ENCODE measurements around the gene KRT23. TPM values are rescaled to one million over a fixed set of nuclear protein-coding genes. Genes with fewer than 3 reads are reported as not detected.

The KRT23 gene
- total RNA-seq = not detected

DNA sequence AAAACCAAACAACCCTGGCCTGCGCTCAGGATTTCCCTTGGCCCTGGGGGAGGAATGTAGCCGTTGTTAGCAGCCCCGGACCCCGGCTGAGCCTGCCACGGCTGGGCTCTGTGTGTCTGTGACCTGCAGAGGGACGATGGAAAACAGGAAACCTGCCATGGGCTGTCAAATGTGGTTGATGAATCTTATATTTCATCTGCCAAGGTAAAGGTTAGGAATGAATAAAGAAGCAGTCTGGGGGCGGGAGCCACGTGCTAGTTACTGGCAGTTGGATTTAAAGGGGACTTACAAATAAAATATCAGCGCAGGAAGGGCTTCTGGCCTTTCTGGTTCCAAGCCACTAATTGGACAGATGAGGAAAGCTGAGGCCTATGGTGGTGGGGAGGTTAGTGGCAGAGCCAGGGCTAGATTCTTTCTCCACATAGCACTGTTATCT lies at the start of gene KRT23:
KRT23 (minus strand) TSS at position 263 of the 436 bp plus-strand sequence. CDS start 1,043 bp downstream, outside the sequence.
- DNase-seq (no peak), ATAC-seq (no peak)
- H3K9me3 Mint-ChIP-seq (ENCODE audit: low read depth) = no peaks in the 10 kb centered on the region
- CTCF ChIA-PET = no interaction called here
- no peak within 1 kb of the TSS for H3K4me3 Mint-ChIP-seq
- H3K27ac Mint-ChIP-seq = no peak within 1 kb of the TSS
- H3K36me3 Mint-ChIP-seq = no peaks in the 10 kb centered on the region
- peaks cover 25% of the 10 kb centered on the region for H3K27me3 Mint-ChIP-seq
- no peaks in the 10 kb centered on the region for H3K4me1 Mint-ChIP-seq

DNA sequence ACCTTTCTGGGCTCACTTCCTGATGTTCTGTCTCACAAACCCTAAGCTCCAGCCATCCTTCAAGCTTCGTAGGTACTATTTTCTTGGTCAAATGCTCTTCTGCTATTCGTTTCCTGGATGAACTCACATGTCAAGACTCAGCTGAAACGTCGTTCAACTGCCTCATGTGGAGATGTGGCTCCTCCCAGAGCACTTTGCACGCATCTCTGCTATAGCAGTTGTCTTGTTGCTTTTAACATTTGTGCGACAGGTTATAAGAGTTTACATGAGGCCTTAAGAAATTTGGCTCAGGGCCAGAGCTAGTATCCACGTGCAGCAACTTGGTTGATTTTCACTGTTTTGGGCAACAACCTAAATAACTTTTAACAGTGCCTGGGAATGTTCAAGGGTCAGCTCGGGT lies 49.5 kb upstream of the KRT23 start:
- ATAC-seq = no peak
- no peak for DNase-seq
- CTCF ChIA-PET = no interaction called here
- H3K36me3 Mint-ChIP-seq = no peaks in the 10 kb centered on the region
- no peaks in the 10 kb centered on the region for H3K9me3 Mint-ChIP-seq (ENCODE audit: low read depth)
- no peaks in the 10 kb centered on the region for H3K4me1 Mint-ChIP-seq
- peaks cover 46% of the 10 kb centered on the region for H3K27me3 Mint-ChIP-seq
- H3K27ac Mint-ChIP-seq = no peak overlapping the region
- no peak overlapping the region for H3K4me3 Mint-ChIP-seq

DNA sequence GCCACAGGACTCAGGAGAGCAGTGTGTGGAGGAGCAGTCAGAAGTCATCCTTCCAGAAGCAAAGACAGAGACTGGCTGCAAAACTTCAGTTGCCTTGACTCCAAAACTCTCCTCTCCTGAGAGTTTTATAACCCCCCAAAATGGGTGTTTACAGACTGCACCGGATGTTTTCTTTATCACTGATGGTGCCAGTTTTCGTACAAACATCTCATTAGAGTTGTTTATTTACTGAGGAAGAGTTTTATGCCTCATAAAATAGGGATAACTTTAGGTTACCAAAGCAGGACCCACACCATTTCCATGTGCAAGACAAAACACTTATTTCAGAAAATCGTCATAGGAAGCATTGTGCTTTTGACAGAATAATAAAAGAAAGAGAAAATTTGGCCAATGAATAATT lies 46.8 kb upstream of the KRT23 start, which contains the start of gene KRT40:
KRT40 (minus strand) TSS at position 101 of the 400 bp plus-strand sequence; CDS start at position 48, 53 bp downstream.
- H3K36me3 Mint-ChIP-seq = no peaks in the 10 kb centered on the region
- H3K27me3 Mint-ChIP-seq = peaks cover 33% of the 10 kb centered on the region
- H3K4me1 Mint-ChIP-seq = no peaks in the 10 kb centered on the region
- DNase-seq = no peak
- ATAC-seq = no peak
- H3K4me3 Mint-ChIP-seq = no peak within 1 kb of the TSS
- CTCF ChIA-PET = no interaction called here
- H3K27ac Mint-ChIP-seq = no peak within 1 kb of the TSS
- no peaks in the 10 kb centered on the region for H3K9me3 Mint-ChIP-seq (ENCODE audit: low read depth)

DNA sequence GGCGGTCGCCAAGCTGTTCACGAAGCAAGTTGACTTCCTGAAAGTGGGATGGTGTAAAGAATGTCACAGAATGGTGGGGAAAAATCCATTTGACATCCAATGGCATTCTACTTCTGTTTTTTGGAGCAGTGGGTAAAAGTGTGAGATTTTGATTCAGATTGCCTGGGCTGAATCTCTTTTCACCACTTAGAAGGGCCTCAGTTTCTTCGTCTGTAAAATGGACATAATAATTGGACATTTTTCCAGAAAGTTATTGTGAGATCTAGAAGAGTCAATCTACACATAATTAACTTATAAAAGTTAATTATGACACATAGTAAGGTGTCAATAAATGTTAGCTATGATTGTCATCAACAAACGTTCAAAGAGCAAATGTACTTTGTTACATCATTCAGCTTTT lies 43.7 kb upstream of the KRT23 start:
- Mint-ChIP-seq H3K27me3 (peaks cover 29% of the 10 kb centered on the region), H3K4me3 (no peak overlapping the region), H3K36me3 (no peaks in the 10 kb centered on the region), H3K9me3 (ENCODE audit: low read depth) (no peaks in the 10 kb centered on the region), H3K27ac (no peak overlapping the region), H3K4me1 (no peaks in the 10 kb centered on the region)
- CTCF ChIA-PET = no interaction called here
- no peak for ATAC-seq
- no peak for DNase-seq

- no peaks in the 10 kb centered on the region for H3K4me1 Mint-ChIP-seq
- H3K9me3 Mint-ChIP-seq (ENCODE audit: low read depth) = no peaks in the 10 kb centered on the region
- peaks cover 28% of the 10 kb centered on the region for H3K27me3 Mint-ChIP-seq
- CTCF ChIA-PET = no interaction called here
- no peak overlapping the region for H3K27ac Mint-ChIP-seq
- no peak for DNase-seq
- no peak overlapping the region for H3K4me3 Mint-ChIP-seq
- ATAC-seq = no peak
- H3K36me3 Mint-ChIP-seq = no peaks in the 10 kb centered on the region
These were observed 43.1 kb upstream of the KRT23 start for GRCh38 chr17:40980596-40980995.

GRCh38 chr17:40980117-40980516 lies 42.7 kb upstream of the KRT23 start:
- CTCF ChIA-PET = no interaction called here
- Mint-ChIP-seq H3K27ac (no peak overlapping the region), H3K27me3 (peaks cover 30% of the 10 kb centered on the region), H3K4me1 (no peaks in the 10 kb centered on the region), H3K4me3 (no peak overlapping the region), H3K9me3 (ENCODE audit: low read depth) (no peaks in the 10 kb centered on the region), H3K36me3 (no peaks in the 10 kb centered on the region)
- no peak for DNase-seq
- ATAC-seq = no peak

DNA sequence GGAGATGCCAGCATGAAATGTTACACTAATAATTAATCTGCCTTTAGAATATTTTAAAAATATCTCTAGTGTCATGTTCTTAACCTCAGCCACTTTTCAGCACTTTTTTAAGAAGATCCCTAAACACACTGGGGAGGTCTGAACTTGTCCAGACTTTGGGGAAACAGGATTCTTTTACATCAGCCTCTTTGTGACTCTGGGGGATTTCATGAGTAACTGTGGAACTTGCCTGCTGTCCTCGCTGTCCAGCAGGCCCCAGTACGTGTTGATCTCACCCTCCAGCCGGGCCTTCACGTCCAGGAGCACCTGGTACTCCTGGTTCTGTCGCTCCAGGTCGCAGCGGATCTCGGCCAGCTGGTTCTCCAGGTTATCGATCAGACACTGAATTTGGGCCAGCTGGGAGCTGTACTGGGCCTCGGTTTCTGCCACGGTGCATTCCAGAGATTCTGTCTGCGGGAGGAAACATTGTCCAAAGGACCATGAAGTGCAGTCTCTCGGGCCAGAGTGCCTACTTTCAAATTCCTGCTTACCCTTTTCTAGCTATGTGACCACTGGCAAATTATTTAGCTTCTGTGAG lies 41.2 kb upstream of the KRT23 start:
- DNase-seq = no peak
- CTCF ChIA-PET = no interaction called here
- H3K27me3 Mint-ChIP-seq = peaks cover 23% of the 10 kb centered on the region
- ATAC-seq = no peak
- H3K36me3 Mint-ChIP-seq = no peaks in the 10 kb centered on the region
- H3K27ac Mint-ChIP-seq = no peak overlapping the region
- no peak overlapping the region for H3K4me3 Mint-ChIP-seq
- H3K9me3 Mint-ChIP-seq (ENCODE audit: low read depth) = no peaks in the 10 kb centered on the region
- H3K4me1 Mint-ChIP-seq = no peaks in the 10 kb centered on the region

GRCh38 chr17:40975516-40975915 lies 38.1 kb upstream of the KRT23 start:
- Mint-ChIP-seq H3K4me3 (no peak overlapping the region), H3K27ac (no peak overlapping the region), H3K4me1 (no peaks in the 10 kb centered on the region), H3K9me3 (ENCODE audit: low read depth) (no peaks in the 10 kb centered on the region), H3K27me3 (peaks cover 27% of the 10 kb centered on the region), H3K36me3 (no peaks in the 10 kb centered on the region)
- DNase-seq = no peak
- ATAC-seq = no peak
- CTCF ChIA-PET = no interaction called here

GRCh38 chr17:40974366-40974765 lies 36.9 kb upstream of the KRT23 start:
- CTCF ChIA-PET = no interaction called here
- Mint-ChIP-seq H3K4me3 (no peak overlapping the region), H3K27ac (no peak overlapping the region), H3K4me1 (no peaks in the 10 kb centered on the region), H3K27me3 (peaks cover 27% of the 10 kb centered on the region), H3K36me3 (no peaks in the 10 kb centered on the region), H3K9me3 (ENCODE audit: low read depth) (no peaks in the 10 kb centered on the region)
- no peak for DNase-seq
- ATAC-seq = no peak

GRCh38 chr17:40967582-40967981 lies 30.1 kb upstream of the KRT23 start:
- H3K4me1 Mint-ChIP-seq = no peaks in the 10 kb centered on the region
- H3K27ac Mint-ChIP-seq = no peak overlapping the region
- no peak overlapping the region for H3K4me3 Mint-ChIP-seq
- CTCF ChIA-PET = no interaction called here
- H3K27me3 Mint-ChIP-seq = peaks cover 18% of the 10 kb centered on the region
- ATAC-seq = no peak
- no peaks in the 10 kb centered on the region for H3K36me3 Mint-ChIP-seq
- no peaks in the 10 kb centered on the region for H3K9me3 Mint-ChIP-seq (ENCODE audit: low read depth)
- no peak for DNase-seq

- H3K9me3 Mint-ChIP-seq (ENCODE audit: low read depth) = no peaks in the 10 kb centered on the region
- no peak for DNase-seq
- CTCF ChIA-PET = no interaction called here
These were observed 29.4 kb upstream of the KRT23 start, which contains the start of gene KRT39 for GRCh38 chr17:40966848-40967247. Gene KRT39, minus strand, starts transcription at chr17:40966948. Its CDS starts 92 bp downstream, at chr17:40966856.

DNA sequence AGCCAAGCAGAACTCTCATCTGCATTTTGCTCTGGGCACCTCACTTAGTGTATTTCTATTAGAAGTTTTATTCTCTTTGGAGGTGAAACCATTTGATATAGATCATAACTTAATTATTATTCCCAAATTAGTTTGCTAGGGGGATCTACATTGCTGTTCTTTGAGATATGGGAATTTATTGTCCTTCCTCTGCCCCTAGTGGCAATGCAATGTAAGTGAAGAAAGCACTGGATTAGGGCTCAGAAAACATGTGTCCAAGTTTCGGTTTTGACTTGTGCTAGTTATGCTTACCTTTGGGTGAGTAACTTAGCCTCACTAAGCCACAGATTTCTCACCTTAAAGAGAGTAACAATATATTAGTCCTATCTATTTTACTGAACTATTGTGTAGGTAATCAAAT lies 26.4 kb upstream of the KRT23 start:
- Mint-ChIP-seq H3K4me3 (no peak overlapping the region), H3K9me3 (ENCODE audit: low read depth) (no peaks in the 10 kb centered on the region), H3K36me3 (no peaks in the 10 kb centered on the region), H3K4me1 (peaks cover 2% of the 10 kb centered on the region), H3K27ac (no peak overlapping the region), H3K27me3 (peaks cover 14% of the 10 kb centered on the region)
- DNase-seq (no peak), ATAC-seq (no peak)
- CTCF ChIA-PET = interaction anchor here (1.0 kb wide), 1 partner anchor 17 kb away, joined by 3 read pairs; no protein-coding TSS in a partner anchor

More at GRCh38 chr17:40966848-40967247, 29.4 kb upstream of the KRT23 start, which contains the start of gene KRT39:
- ATAC-seq = no peak
- Mint-ChIP-seq H3K27me3 (peaks cover 15% of the 10 kb centered on the region), H3K36me3 (no peaks in the 10 kb centered on the region), H3K4me3 (no peak within 1 kb of the TSS), H3K4me1 (no peaks in the 10 kb centered on the region), H3K27ac (no peak within 1 kb of the TSS)

DNA sequence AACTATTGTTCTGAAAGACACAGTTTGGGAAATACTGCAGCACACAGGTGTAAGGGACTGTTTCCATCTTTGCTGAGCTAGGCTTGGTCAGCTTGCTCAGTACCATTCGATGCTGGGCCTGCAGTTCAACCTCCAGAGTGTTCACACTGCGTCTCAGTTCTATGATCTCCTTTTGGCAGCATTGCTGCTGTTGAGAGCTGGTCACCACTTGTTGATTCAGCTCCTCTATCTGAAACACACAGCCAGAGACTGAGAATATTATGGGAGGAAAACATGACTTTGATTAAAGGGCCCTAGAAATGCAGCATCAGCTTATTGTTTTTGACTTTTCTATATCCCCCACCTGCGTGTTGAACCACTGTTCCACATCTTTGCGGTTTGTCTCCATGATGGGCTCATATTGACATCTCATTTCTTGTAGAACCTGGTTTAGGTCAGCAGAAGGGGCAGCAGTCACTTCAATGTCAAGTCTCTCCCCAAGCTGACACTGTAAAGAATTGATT lies 24.7 kb upstream of the KRT23 start:
- DNase-seq = no peak
- no peak overlapping the region for H3K27ac Mint-ChIP-seq
- ATAC-seq = no peak
- H3K36me3 Mint-ChIP-seq = no peaks in the 10 kb centered on the region
- no peaks in the 10 kb centered on the region for H3K9me3 Mint-ChIP-seq (ENCODE audit: low read depth)
- no peak overlapping the region for H3K4me3 Mint-ChIP-seq
- CTCF ChIA-PET = interaction anchor here (0.8 to 1.5 kb wide), 4 partner anchors 9 to 686 kb away, joined by 3 to 6 read pairs (median 5); no protein-coding TSS in a partner anchor
- H3K27me3 Mint-ChIP-seq = peaks cover 7% of the 10 kb centered on the region
- peaks cover 2% of the 10 kb centered on the region for H3K4me1 Mint-ChIP-seq

GRCh38 chr17:40961591-40961990 lies 24.1 kb upstream of the KRT23 start:
- ATAC-seq (no peak), DNase-seq (no peak)
- Mint-ChIP-seq H3K4me3 (no peak overlapping the region), H3K4me1 (peaks cover 2% of the 10 kb centered on the region), H3K27me3 (peaks cover 12% of the 10 kb centered on the region), H3K27ac (no peak overlapping the region), H3K9me3 (ENCODE audit: low read depth) (no peaks in the 10 kb centered on the region), H3K36me3 (no peaks in the 10 kb centered on the region)
- CTCF ChIA-PET = interaction anchor here (0.8 to 1.5 kb wide), 4 partner anchors 9 to 687 kb away, joined by 3 to 6 read pairs (median 5); no protein-coding TSS in a partner anchor
